DMS153 (cell line): ENCODE results near the gene ILKAP.

ENCODE experiments used
- DNase-seq: peaks from one replicate; lab custom pipeline; 2025; lab: John Stamatoyannopoulos, UW

The ILKAP gene

GRCh38 chr2:238133499-238134392 is 69.7 kb downstream of the ILKAP start:
- no peak for DNase-seq

GRCh38 chr2:238132463-238133450 is 70.7 kb downstream of the ILKAP start:
- DNase-seq = no peak

- DNase-seq = no peak
These were observed 71.6 kb downstream of the ILKAP start for GRCh38 chr2:238131761-238132462.

- DNase-seq = no peak
These were observed 72.5 kb downstream of the ILKAP start for GRCh38 chr2:238130696-238131628.

GRCh38 chr2:238130111-238130695 is 73.3 kb downstream of the ILKAP start:
- no peak for DNase-seq

GRCh38 chr2:238129166-238130010 is 74.1 kb downstream of the ILKAP start:
- DNase-seq = no peak

GRCh38 chr2:238128534-238129001 is 74.9 kb downstream of the ILKAP start:
- no peak for DNase-seq

- DNase-seq = no peak
These were observed 75.4 kb downstream of the ILKAP start for GRCh38 chr2:238128061-238128440.

GRCh38 chr2:238127165-238128060 is 76.1 kb downstream of the ILKAP start:
- DNase-seq = no peak

- DNase-seq = no peak
These were observed 76.7 kb downstream of the ILKAP start for GRCh38 chr2:238126775-238127164.

GRCh38 chr2:238126338-238126737 is 77.2 kb downstream of the ILKAP start:
- no peak for DNase-seq

- no peak for DNase-seq
These were observed 78.2 kb downstream of the ILKAP start for GRCh38 chr2:238125127-238125885.

- DNase-seq = no peak
These were observed 78.9 kb downstream of the ILKAP start for GRCh38 chr2:238124488-238125126.

- DNase-seq = no peak
These were observed 79.5 kb downstream of the ILKAP start for GRCh38 chr2:238123991-238124470.

GRCh38 chr2:238123218-238123971 is 80.1 kb downstream of the ILKAP start:
- no peak for DNase-seq
